CD8-positive, alpha-beta memory T cell (primary cell): ENCODE measurements around the gene ALDH9A1. TPM values are rescaled to one million over a fixed set of nuclear protein-coding genes. Genes with fewer than 3 reads are reported as not detected.
"Not testable (repeated sequence)": the region's sequence is repeated elsewhere in the genome, so short reads cannot be mapped to it uniquely, and the experiment has no call there.

Experiments
- CTCF ChIA-PET: fragments of 350-600 bp; sonication (Branson Sonifier 250); formaldehyde crosslinking; loops from one replicate; lab custom pipeline; 2021; ENCODE audit warnings: antibody characterized with exemption; lab: Charles Lee
- POLR2A ChIA-PET: fragments of 350-600 bp; sonication (Branson Sonifier 250); formaldehyde crosslinking; loops from one replicate; lab custom pipeline; 2021; ENCODE audit warnings: antibody characterized with exemption; lab: Charles Lee
- DNase-seq, 5 donors: peaks; one replicate each; pipeline versions ENCODE4 v3.0.0 to v3.0.0-alpha.2; 2020 to 2022; ENCODE audit warnings: mixed read lengths in 1 of 5
- H3K27ac ChIP-seq: one replicate; pipeline ENCODE4 v1.7.0; 2013; ENCODE audit warnings: low read depth, mild to moderate bottlenecking, low read length, moderate library complexity
- H3K27me3 ChIP-seq: 2 replicates; pipeline ENCODE4 v1.7.0; 2013; ENCODE audit warnings: low read length, mild to moderate bottlenecking; ENCODE audit not compliant: insufficient read depth, poor library complexity, severe bottlenecking
- H3K36me3 ChIP-seq: 2 replicates; pipeline ENCODE4 v1.7.0; 2013; ENCODE audit warnings: mild to moderate bottlenecking, low read length, moderate library complexity; ENCODE audit not compliant: insufficient read depth
- H3K4me1 ChIP-seq: 2 replicates; pipeline ENCODE4 v1.7.0; 2013; ENCODE audit warnings: mild to moderate bottlenecking, low read length, moderate library complexity; ENCODE audit not compliant: insufficient read depth
- H3K4me3 ChIP-seq: 2 replicates; pipeline ENCODE4 v1.7.0; 2013; ENCODE audit warnings: mild to moderate bottlenecking, low read length
- H3K9me3 ChIP-seq: 2 replicates; pipeline ENCODE4 v1.7.0; 2013; ENCODE audit warnings: mild to moderate bottlenecking, low read length
- H3K27ac Mint-ChIP-seq, 8 donors: one replicate each; pipeline ENCODE4 v1.8.0; 2020 to 2021; ENCODE audit warnings: mixed read lengths in 8 of 8, mild to moderate bottlenecking in 6 of 8, inconsistent platforms in 3 of 8, moderate library complexity in 3 of 8
- H3K27me3 Mint-ChIP-seq, 2 donors: one replicate each; pipeline ENCODE4 v1.8.0; 2020 to 2021; ENCODE audit warnings: mixed read lengths in 2 of 2, mild to moderate bottlenecking in 1 of 2, moderate library complexity in 1 of 2
- H3K36me3 Mint-ChIP-seq, 3 donors: one replicate each; pipeline ENCODE4 v1.8.0; 2020 to 2021; ENCODE audit warnings: mixed read lengths in 3 of 3, inconsistent platforms in 1 of 3, mild to moderate bottlenecking in 1 of 3
- H3K4me1 Mint-ChIP-seq, 3 donors: one replicate each; pipeline ENCODE4 v1.8.0; 2020 to 2021; ENCODE audit warnings: mixed read lengths in 3 of 3, inconsistent platforms in 1 of 3, mild to moderate bottlenecking in 1 of 3
- H3K4me3 Mint-ChIP-seq, 7 donors: one replicate each; pipeline ENCODE4 v1.8.0; 2020 to 2021; ENCODE audit warnings: mixed read lengths in 7 of 7, mild to moderate bottlenecking in 6 of 7, moderate library complexity in 4 of 7, inconsistent platforms in 2 of 7
- H3K9me3 Mint-ChIP-seq, 5 donors: one replicate each; pipeline ENCODE4 v1.8.0; 2020 to 2022; ENCODE audit warnings: mixed read lengths in 5 of 5, mild to moderate bottlenecking in 3 of 5, moderate library complexity in 2 of 5, inconsistent platforms in 1 of 5
- polyA plus RNA-seq: library from polyadenylated mRNA; unstranded; fragments of 300-500 nt; fragmentation: Illumina TruSeq; gene quantifications from one replicate; pipeline ENCODE4 v1.2.3, GENCODE V29; 2021
- total RNA-seq, 2 experiments: library from RNA; stranded (reverse); gene quantifications; one replicate each; pipeline ENCODE4 v1.2.3, GENCODE V29; 2021

Gene ALDH9A1
- total RNA-seq = 10 to 100 TPM; 42.9 to 44.4 TPM
- 101 TPM for polyA plus RNA-seq

DNA sequence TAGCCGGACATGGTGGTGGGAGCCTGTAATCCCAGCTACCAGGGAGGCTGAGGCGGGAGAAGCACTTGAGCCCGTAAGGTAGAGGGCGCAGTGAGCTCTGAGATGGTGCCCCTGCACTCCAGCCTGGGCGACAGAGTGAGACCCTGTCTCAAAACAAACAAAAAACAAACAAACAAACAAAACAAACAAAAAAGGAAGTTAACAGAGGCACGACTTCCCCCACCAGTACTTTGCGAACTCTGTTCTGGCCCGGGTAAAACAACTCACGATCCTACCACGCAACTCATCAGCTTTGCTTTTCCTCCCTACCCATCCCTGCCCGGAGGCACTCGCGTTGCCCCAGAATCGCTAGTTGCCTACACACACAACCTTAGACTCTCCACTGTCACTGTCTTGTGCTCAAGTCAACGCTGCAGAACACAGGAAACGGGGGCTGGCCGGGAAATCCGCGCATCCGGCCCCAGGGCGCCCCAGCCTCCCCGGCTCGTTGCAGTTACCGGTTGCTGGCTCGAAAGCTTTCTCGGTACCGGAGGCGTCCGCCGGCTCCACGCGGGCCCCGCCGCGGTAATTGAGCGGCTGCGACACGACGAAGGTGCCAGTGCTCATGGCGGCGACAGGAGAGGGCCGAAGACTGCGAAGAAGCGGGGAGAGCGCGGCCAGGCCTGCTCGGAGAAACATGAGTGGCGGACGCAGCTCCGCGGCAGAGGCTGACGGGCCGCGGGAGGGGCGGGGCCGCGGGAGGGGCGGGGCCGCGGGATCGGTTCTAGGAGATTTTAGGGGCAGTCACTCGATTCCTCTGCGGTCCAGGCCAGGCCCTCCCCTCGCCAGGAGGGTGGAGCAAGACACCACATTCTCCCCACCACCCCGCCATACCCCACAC is at the start of gene ALDH9A1:
Gene ALDH9A1 (minus strand): TSS at position 682 of the 880 bp plus-strand sequence. CDS start 4 bp downstream, at position 678.
- Mint-ChIP-seq H3K4me1 (peaks cover 31 to 46% (median 37%) of the 10 kb centered on the region in 3 donors), H3K9me3 (no peaks in the 10 kb centered on the region), H3K27me3 (peaks cover 0 to 3% of the 10 kb centered on the region in 2 donors), H3K36me3 (peaks cover 0 to 24% (median 1%) of the 10 kb centered on the region in 3 donors), H3K27ac (peak within 1 kb of the TSS; percentile 83 to 100 (median 98)), H3K4me3 (peak within 1 kb of the TSS; percentile 92 to 100 (median 96))
- peak; percentile 82 to 88 (median 87) for DNase-seq
- H3K27me3 ChIP-seq = no peaks in the 10 kb centered on the region
- peaks cover 23% of the 10 kb centered on the region for H3K4me1 ChIP-seq
- ChIA-PET POLR2A (interaction anchor here (0.5 to 1.6 kb wide), 5 partner anchors 67 to 172 kb away, joined by 3 to 13 read pairs (median 5); partner anchors contain the start of genes MGST3, TMCO1 and UCK2), CTCF (interaction anchor here (0.8 to 1.6 kb wide), 9 partner anchors 14 to 217 kb away, joined by 3 to 7 read pairs (median 3); partner anchors contain the start of gene MGST3)
- no peaks in the 10 kb centered on the region for H3K36me3 ChIP-seq
- no peaks in the 10 kb centered on the region for H3K9me3 ChIP-seq
- H3K4me3 ChIP-seq = peak within 1 kb of the TSS; percentile 78
- H3K27ac ChIP-seq = peak within 1 kb of the TSS; percentile 77

DNA sequence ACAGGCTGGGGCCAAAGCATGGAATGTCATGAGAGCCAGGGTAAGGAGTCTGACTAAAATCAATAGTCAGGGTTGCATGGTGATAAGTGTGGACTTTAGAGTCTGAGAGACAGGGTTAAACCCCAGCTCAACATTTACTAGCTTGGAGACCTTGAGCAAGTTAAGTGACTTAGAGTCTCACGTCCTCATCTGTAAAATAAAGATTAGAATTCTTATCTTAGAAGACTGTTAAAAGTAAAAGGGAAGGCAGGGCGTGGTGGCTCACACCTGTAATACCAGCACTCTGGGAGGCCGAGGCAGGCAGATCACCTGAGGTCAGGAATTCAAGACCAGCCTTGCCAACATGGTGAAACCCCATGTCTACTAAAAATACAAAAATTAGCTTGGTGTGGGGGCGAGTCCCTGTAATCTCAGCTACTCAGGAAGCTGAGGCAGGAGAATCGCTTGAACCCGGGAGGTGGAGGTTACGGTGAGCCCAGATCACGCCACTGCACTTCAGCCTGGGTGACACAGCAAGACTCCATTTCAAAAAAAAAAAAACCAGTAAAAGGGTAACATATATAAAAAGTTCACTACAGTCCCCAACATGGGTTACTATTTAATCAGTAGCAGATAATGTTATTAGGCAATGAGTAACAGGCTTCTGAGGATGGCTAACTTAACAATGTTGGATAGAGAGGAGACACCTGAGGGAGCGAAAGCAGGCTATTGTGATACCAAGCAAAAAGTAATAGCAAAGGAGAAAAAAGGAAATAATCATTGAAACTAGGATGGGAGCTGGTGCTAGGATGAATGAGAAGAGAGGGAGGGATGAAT is 49.5 kb upstream of the ALDH9A1 start:
- CTCF ChIA-PET = no interaction called here
- H3K4me1 ChIP-seq = no peaks in the 10 kb centered on the region
- H3K9me3 Mint-ChIP-seq = no peaks in the 10 kb centered on the region

GRCh38 chr1:165744913-165745312 is 46.6 kb upstream of the ALDH9A1 start:
- H3K4me3 Mint-ChIP-seq, H3K27ac Mint-ChIP-seq, POLR2A ChIA-PET, H3K9me3 Mint-ChIP-seq, DNase-seq, H3K27me3 ChIP-seq, H3K27ac ChIP-seq, H3K27me3 Mint-ChIP-seq, H3K4me1 ChIP-seq, H3K9me3 ChIP-seq, H3K4me3 ChIP-seq: not testable (repeated sequence)
- Mint-ChIP-seq H3K4me1 (peaks cover 12 to 25% (median 14%) of the 10 kb centered on the region in 3 donors), H3K36me3 (peaks cover 10 to 75% (median 23%) of the 10 kb centered on the region in 3 donors)
- peaks cover 37% of the 10 kb centered on the region for H3K36me3 ChIP-seq
- CTCF ChIA-PET = interaction anchor here (1.2 to 1.4 kb wide), 2 partner anchors 11 to 144 kb away, joined by 3 read pairs; no protein-coding TSS in a partner anchor

More for the DNA sequence above, 49.5 kb upstream of the ALDH9A1 start:
- H3K9me3 ChIP-seq = no peaks in the 10 kb centered on the region
- Mint-ChIP-seq H3K4me3 (no peak overlapping the region), H3K36me3 (peaks cover 6 to 64% (median 12%) of the 10 kb centered on the region in 3 donors), H3K4me1 (peaks cover 7 to 18% (median 12%) of the 10 kb centered on the region in 3 donors), H3K27me3 (no peaks in the 10 kb centered on the region), H3K27ac (peak overlapping the region in 4 of 8 donors; percentile 5 to 60 (median 47))
- no peak overlapping the region for H3K4me3 ChIP-seq
- no peak overlapping the region for H3K27ac ChIP-seq
- POLR2A ChIA-PET = no interaction called here
- no peak for DNase-seq
- no peaks in the 10 kb centered on the region for H3K27me3 ChIP-seq
- peaks cover 15% of the 10 kb centered on the region for H3K36me3 ChIP-seq

- H3K4me3 Mint-ChIP-seq = no peak overlapping the region
- no peak overlapping the region for H3K27ac ChIP-seq
- POLR2A ChIA-PET = no interaction called here
- peak overlapping the region in 2 of 8 donors; percentile 14 to 47 for H3K27ac Mint-ChIP-seq
- no peak for DNase-seq
- H3K9me3 Mint-ChIP-seq = no peaks in the 10 kb centered on the region
- CTCF ChIA-PET = interaction anchor here (1.5 kb wide), 1 partner anchor 11 kb away, joined by 4 read pairs; no protein-coding TSS in a partner anchor
- no peaks in the 10 kb centered on the region for H3K27me3 ChIP-seq
- H3K27me3 Mint-ChIP-seq = no peaks in the 10 kb centered on the region
- no peaks in the 10 kb centered on the region for H3K9me3 ChIP-seq
- H3K36me3 Mint-ChIP-seq = peaks cover 10 to 77% (median 23%) of the 10 kb centered on the region in 3 donors
- no peaks in the 10 kb centered on the region for H3K4me1 ChIP-seq
- peaks cover 37% of the 10 kb centered on the region for H3K36me3 ChIP-seq
- no peak overlapping the region for H3K4me3 ChIP-seq
- peaks cover 14 to 31% (median 29%) of the 10 kb centered on the region in 3 donors for H3K4me1 Mint-ChIP-seq
These were observed 43.8 kb upstream of the ALDH9A1 start for GRCh38 chr1:165742194-165742593.

DNA sequence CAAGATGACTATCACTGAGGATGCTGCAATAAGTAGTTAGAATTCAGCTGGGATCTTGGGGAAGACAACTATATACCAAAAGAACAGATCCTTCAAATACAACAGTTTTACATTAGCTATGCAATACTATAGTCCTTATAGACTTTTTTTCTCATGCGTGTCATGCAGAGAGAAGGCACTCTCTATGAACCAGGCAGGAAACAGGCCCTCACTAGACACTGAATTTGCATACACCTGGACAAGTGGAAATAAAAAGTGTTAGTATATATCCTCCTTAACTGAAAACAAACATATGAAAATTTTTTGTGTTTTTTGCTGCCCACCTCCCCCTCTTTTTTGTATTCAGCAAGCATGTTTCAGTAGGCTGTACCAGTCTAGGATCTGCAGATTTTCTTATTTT is 40.4 kb upstream of the ALDH9A1 start:
- Histone ChIP-seq H3K36me3 (peaks cover 39% of the 10 kb centered on the region), H3K27me3 (no peaks in the 10 kb centered on the region), H3K4me1 (no peaks in the 10 kb centered on the region), H3K27ac (no peak overlapping the region), H3K4me3 (no peak overlapping the region), H3K9me3 (no peaks in the 10 kb centered on the region)
- peak overlapping the region in 2 of 8 donors; percentile 5 to 51 for H3K27ac Mint-ChIP-seq
- H3K27me3 Mint-ChIP-seq = no peaks in the 10 kb centered on the region
- peaks cover 8 to 82% (median 16%) of the 10 kb centered on the region in 3 donors for H3K36me3 Mint-ChIP-seq
- H3K9me3 Mint-ChIP-seq = no peaks in the 10 kb centered on the region
- no peak overlapping the region for H3K4me3 Mint-ChIP-seq
- DNase-seq = no peak
- CTCF ChIA-PET = no interaction called here
- H3K4me1 Mint-ChIP-seq = peaks cover 16 to 31% (median 25%) of the 10 kb centered on the region in 3 donors
- POLR2A ChIA-PET = no interaction called here

DNA sequence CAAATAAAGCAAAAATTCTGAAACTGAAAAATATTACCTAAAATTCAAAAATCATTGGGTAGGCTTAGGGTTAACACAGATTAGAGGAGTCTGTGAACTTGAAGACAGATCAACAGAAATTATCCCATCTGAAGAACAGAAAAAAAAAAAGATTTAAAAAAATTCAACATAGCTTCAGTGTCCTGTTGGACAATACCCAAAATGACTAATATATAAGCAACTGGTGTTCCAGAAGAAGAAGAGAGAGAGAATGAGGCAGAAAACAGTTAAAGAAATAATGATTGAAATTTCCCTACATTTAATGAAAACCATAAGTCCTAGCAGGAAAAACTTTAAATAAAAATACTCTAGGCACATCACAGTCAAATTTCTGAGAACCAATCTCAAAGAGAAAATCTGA is 38.8 kb upstream of the ALDH9A1 start:
- H3K4me1 ChIP-seq = no peaks in the 10 kb centered on the region
- Mint-ChIP-seq H3K4me3 (no peak overlapping the region), H3K27ac (peak overlapping the region in 3 of 8 donors; percentile 21 to 44 (median 42)), H3K36me3 (peaks cover 8 to 82% (median 13%) of the 10 kb centered on the region in 3 donors), H3K9me3 (no peaks in the 10 kb centered on the region), H3K27me3 (no peaks in the 10 kb centered on the region), H3K4me1 (peaks cover 14 to 31% (median 25%) of the 10 kb centered on the region in 3 donors)
- H3K27me3 ChIP-seq = no peaks in the 10 kb centered on the region
- no peak for DNase-seq
- ChIA-PET CTCF (interaction anchor here (1.6 kb wide), 1 partner anchor 89 kb away, joined by 3 read pairs; no protein-coding TSS in a partner anchor), POLR2A (no interaction called here)
- peaks cover 28% of the 10 kb centered on the region for H3K36me3 ChIP-seq
- H3K4me3 ChIP-seq = no peak overlapping the region
- no peak overlapping the region for H3K27ac ChIP-seq
- H3K9me3 ChIP-seq = no peaks in the 10 kb centered on the region

DNA sequence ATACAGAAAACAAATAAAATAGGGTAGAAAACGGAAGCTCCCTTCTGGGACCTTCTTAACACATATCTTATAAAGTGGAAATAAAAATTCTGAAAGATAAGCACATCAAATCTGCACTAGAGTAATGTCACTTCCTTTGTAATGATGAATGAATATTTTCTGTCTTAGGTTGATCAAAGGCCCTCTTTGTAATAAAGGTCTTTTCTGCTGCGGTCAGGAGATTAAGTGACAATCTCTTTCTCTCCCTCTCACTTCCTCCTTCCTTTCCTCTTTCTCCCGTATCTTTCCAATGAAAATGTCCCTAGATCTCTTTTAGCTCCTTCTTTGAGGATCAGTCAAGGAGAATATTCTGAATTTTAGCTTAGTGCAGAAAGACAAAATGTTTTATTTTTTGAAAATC is 36.5 kb upstream of the ALDH9A1 start:
- Mint-ChIP-seq H3K36me3 (peaks cover 3 to 72% (median 4%) of the 10 kb centered on the region in 3 donors), H3K27ac (peak overlapping the region in 3 of 8 donors; percentile 0 to 43 (median 41)), H3K4me1 (peaks cover 9 to 25% (median 25%) of the 10 kb centered on the region in 3 donors), H3K9me3 (no peaks in the 10 kb centered on the region), H3K4me3 (no peak overlapping the region), H3K27me3 (no peaks in the 10 kb centered on the region)
- Histone ChIP-seq H3K36me3 (peaks cover 9% of the 10 kb centered on the region), H3K4me1 (no peaks in the 10 kb centered on the region), H3K9me3 (no peaks in the 10 kb centered on the region), H3K27me3 (no peaks in the 10 kb centered on the region), H3K4me3 (no peak overlapping the region), H3K27ac (no peak overlapping the region)
- DNase-seq = no peak
- CTCF ChIA-PET = interaction anchor here (0.6 kb wide), 1 partner anchor 12 kb away, joined by 3 read pairs; no protein-coding TSS in a partner anchor
- POLR2A ChIA-PET = interaction anchor here (1.0 kb wide), 1 partner anchor 21 kb away, joined by 3 read pairs; no protein-coding TSS in a partner anchor
